CD4-positive, alpha-beta T cell treated with Interleukin-4 for 4 hours (primary cell): ENCODE results near the gene CTNNA2.

Experiments used
- DNase-seq: peaks from one replicate; pipeline ENCODE4 v3.0.0-alpha.2; 2020

Gene CTNNA2

DNA sequence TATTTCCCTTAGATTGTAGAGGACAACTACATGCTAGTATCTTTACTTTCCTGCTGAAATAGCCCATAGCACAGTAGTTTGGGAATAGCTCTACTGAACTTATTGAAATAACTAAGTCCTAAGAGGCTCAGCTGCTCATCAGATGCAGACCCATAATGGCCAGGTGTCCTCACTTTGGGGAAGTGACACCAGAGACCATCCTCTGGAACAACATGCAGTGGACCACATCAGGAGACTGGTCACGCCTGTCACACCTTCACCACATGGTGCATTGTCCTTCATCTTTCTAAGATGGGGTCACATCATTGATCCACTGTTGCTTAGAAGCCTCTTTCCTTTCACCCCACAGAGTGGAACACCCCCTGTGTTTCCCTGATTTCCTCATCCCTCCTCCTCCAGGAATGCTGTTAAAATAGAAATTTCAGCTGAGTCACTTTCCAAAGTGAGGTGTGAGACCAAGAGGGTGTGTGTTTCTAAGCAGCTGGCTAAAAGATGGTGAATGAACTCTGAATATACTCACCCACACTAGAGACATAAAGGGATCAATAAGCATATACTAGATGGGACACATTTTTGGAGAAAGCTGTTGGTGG lies 1006.9 kb downstream of the CTNNA2 start:
- DNase-seq = no peak

DNA sequence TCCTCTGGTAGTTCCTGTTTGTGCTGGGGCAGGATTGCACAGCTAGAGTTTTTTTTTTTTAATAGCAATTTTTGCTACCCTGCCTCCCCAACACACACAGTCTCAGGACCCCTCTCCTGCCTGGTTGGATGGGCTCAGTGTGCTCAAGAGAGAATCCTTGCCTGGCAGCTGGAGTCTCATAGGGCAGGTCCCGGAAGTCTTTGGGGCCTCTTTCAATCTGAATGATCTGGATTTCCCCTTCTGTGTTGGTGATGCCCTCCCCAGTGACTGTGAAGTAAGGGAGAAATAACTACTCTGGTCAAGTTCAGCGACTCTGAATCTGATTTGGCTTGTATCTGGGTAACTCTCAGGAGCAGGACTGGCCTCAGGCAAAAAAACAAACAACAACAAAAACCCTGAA lies 1012.3 kb downstream of the CTNNA2 start:
- DNase-seq = no peak

DNA sequence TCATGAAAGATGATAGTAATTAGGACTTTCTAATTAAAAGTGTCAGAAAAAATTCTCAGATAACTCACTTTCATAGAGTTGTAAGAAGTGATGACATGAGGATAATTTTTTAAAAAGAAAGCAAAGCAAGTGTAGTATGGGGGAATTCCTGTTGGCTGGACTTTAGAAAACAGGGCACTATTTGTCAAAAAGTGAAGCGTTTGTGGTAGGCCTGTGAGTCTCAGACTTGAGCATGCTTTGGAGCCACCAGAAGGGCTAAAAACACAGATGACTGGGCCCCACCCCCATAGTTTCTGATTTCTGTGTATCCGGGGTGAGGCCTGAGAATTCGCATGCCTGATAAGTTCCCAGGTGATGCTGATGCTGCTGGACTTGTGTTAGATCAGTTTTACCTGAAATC lies 1014.3 kb downstream of the CTNNA2 start:
- DNase-seq = no peak

DNA sequence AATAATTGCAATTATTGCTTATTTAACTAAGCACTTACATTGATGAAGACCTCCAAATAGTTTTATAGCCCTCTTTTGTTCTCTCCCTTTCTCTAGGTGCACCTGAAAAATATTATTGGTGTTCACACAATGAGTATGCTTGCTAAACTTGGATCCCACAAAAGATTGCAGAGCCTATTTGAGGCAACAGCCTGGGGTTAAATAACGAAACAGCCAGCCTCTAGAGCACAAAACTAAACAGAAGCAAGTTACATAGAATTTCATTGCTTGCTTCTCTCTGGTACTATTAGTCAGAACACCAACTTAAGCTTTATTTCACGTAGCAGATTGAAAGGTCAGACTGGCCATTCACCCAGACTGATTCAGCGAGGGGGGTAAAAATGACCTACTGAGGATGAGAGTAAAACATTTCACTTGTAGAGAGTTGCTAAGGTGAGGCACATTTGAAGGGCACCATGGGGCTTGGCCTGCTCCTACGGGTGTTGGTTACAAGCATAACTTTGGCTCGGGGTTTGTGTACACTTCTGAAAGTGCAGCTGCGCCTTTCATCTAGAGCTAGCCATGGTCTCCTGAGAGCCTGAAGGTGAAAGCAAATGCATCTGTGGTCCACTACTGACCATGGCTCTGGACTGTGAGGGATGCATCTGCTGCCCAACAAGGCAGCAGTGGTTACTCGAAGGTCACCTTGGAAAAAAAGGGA lies 1016.8 kb downstream of the CTNNA2 start:
- no peak for DNase-seq

DNA sequence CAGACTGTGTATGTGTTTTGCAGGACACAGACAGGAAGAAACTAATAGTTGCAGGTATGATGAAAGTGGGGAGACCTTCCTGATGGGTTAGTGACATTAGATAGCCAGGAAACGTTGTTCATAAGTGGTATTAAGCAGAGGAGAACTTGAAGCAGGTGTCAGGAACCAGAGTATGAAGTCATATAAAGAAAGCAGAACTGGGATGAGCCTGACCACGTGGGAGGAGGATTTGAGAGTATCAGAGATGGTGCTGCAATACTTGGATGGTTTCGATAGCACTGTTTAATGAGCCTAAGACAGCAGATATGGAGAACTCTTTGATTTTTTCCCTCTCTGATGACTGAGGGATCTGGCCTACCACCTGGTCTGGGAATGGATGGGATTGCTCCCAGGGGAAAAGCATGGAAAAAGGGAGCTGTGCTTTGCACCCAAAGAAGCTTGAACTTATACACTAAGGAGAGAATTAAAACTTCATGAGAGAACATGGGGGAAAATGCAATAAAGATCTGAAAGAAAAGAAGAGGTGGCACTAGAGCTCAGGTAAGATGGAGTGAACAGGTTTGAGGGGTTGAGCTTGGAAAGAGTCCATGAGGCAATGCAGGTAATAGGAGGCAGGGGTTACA lies 1017.7 kb downstream of the CTNNA2 start:
- DNase-seq = no peak

DNA sequence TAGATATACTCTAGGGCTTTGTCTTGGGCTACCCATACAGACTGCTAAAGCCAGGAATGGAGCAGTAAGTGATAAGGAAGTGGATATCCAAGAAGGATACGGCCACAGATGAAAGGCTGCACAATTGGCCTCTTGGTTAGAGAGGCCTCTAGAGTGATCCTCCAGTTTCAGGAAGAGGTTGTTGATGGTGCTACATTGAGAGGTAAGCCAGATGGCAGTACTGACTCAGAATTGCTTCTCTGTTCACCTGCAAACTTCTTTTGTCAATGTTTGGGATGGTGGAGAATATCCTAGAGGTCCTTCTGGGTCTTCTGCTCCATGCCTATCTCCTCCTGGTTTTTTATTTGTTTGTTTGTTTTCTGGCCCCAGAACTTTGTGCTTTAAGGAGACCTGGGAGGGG lies 1018.5 kb downstream of the CTNNA2 start:
- DNase-seq = no peak

DNA sequence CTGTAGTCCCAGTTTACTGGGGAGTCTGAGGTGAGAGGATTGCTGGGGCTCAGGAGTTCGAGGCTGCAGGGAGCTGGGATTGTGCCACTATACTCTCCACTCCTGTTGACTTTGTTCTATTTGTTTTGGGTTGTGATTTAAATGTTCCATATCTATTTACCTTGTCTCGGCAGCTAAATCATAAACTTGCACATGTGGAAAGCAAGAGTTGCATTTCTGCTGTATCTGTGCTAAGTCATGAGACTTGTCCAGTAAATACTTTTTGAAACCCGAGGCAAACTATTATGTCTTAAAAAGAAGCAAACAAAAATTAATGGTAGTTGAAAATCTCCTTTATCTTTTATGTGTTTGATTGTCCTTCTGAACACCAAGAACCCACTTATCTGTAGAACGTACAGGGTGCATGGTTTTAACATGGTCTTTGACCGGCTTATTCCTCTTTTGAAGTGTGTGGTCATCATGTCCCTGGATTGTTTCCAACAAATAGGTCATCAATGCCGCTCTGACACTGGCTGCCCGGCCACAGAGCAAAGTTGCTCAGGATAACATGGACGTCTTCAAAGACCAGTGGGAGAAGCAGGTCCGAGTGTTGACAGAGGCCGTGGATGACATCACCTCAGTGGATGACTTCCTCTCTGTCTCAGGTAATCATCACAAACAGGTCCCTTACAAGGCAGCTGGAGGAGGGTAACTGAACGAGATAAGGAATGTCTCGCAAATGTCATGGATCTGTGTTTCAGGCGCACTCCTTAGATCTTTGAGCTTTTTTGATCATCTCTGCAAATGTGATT lies 1032.8 kb downstream of the CTNNA2 start:
- no peak for DNase-seq

DNA sequence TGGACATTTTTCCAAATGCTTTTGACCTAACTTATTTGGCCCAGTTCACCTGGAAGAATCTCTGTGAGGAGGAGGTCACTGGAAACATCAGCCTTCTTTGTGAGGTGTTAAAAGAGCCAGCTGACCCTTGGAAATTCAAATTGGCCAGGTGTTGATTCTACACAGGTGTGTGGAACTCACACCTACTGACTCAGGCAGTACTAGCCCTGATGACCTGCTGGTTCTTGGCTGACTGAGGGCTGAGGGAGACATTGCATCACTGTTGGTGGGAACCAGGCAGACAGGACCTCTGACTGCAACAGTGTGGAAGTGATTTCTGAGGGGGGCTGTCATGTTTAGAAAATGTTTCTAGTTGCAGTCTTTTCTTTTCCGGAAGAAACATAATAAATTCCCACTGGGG lies 1033.9 kb downstream of the CTNNA2 start:
- DNase-seq = no peak

DNA sequence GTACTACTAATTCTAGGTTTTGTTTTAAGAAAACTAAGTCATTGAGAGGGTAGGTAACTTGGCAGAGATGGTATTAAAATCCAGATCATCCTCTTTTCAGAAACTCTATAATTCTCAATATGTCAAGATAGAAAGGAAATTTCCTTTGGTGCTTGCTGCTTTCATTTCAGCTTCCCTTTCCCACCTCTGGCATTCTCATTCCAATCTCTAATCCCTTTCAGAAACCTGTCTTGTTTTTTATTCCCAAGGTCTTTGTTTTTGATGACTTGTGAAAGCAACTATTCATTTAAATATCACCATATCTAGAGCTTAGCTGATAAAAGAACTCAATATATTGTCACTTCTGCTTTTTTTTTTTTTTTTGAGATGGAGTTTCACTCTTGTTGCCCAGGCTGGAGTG lies 1034.5 kb downstream of the CTNNA2 start:
- no peak for DNase-seq

DNA sequence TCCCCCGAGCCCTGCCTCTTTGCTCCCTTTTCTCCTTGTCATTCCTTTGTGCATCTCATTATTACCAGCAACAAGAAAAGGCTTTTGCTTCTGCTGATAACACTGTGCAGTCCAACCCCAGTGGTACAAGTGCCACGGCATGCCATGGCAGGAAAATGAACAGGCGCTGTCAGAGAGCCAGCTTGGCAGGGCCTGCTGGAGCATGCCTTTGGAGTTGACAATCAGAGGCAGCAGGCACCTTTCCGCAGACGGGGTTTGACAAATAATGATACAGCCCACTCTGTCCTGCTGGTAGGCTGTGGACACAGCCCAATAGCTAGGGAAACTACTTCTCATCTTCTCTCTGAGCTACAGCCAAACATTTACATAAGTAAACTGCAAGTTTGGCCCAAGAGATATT lies 1035.6 kb downstream of the CTNNA2 start:
- no peak for DNase-seq

DNA sequence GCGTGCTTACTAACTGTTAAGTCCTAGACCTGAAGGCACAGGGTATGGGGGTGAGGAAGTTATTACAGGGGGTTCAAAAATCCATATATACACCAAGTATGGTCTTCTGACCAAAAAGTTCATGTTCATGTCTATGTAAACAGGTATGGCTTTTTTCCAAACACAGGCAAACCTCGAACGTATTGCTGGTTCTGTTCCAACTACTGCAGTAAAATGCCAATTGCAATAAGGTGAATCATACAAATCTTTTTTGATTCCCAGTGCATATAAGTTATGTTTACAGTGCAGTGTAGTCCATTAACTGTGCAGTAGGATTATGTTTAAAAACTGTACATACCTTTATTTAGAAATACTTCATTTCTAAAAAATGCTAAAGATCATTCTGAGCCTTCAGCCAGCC lies 1037.0 kb downstream of the CTNNA2 start:
- no peak for DNase-seq

DNA sequence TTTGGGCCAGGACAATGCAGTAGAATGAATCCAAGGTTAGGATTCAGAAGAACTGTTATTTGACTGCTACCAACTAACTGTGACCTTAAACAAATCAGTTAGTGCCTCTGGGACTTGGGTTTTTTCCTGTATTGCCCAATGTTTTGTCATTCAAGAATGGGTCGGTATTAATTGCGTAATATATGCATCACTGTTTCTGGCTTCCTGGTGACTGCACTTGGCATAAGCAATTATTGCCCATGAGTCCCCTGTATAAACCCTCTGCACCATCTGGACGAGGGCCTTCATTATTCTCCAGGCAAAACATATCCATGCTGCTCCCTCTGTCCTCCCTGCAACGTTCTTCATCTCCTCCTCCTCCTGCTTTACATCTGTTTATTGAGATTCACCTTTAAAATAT lies 1047.5 kb downstream of the CTNNA2 start:
- no peak for DNase-seq

DNA sequence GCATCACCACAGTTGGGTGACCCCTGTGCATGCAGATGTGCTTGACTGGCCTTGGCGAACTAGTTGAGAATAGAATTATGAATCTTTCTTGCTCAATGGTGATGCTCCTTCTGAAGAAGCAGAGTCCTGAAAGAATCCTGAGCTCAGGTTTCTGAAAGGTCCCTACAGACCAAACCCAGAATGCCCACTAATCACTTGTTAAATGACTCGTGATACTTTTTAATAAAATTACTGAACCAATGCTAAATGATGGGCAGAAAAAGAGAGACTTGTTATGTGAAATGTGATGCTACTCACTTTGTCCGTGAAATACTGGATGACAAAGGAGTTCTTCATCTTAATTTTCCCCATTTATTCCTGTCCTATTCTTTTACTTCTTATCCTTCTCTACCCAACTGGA lies 1055.2 kb downstream of the CTNNA2 start:
- DNase-seq = no peak

DNA sequence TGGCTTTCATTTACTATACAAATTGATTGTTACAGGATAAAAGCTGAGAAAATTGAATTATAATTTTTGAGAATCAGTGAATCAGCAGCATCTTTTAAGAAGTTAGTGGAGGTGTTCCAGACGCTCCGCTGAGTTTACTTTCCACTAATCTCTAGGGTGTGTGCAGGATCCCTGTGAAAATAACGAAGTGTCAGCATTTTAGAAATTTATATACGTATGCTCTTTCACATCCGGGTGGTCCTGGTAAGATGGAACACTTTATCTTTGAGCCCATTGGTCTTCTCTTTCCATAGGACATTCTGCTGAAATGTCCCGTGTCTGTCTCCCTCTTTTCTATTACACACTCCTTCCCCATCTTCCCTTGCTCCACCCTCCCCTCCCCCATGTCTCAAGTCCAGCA lies 1060.3 kb downstream of the CTNNA2 start:
- no peak for DNase-seq

DNA sequence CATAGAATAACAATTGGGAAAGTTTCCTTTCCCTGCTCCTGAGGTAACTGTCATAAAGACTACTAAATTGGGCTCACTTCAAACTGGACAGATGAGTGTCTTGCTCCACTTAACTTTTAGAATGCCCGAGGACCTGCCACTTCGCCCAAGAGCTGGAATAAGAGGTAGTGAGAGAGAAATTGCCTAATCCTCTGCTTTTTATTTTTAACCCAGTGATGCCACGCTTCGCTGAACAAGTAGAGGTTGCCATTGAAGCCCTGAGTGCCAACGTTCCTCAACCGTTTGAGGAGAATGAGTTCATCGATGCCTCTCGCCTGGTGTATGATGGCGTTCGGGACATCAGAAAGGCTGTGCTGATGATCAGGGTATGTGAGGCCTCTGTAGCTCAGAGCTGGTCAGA lies 1061.1 kb downstream of the CTNNA2 start:
- no peak for DNase-seq

DNA sequence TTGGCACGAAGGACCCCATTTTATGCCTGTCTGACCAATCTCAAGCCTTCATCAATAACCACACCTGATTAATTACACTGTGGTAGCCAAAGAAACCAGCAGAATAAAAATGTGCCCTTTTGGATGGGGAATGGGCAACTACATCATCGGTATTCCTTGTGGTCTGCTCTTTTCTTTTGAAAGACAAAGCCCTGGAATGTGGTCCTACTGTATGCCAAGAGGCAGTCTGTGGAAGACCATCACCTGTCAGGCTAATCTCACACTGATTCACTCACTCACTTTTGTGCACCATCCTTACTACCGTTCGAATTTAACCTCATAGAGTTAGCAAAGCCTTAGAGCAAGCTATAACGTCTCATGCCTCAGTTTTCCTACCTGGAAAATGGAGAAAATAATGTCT lies 1066.9 kb downstream of the CTNNA2 start:
- no peak for DNase-seq

DNA sequence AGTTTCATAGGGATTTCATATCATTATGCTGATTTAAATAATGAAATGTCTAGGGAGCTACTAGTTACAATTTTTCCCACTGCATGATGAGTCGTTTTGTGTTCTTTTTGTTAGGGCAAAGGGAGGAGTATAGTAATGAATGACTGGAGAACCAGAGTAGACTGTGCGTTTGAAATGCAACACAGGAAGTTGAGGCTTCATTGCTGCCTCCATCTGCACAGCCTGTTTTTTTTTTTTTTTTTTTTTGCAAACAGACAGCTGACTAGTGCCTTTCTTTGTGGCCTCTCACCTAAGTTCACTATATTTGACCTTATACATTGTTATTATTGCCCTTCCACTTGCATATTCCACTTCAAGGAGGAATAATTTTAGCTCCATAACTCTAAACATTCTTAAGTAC lies 1078.4 kb downstream of the CTNNA2 start:
- no peak for DNase-seq

DNA sequence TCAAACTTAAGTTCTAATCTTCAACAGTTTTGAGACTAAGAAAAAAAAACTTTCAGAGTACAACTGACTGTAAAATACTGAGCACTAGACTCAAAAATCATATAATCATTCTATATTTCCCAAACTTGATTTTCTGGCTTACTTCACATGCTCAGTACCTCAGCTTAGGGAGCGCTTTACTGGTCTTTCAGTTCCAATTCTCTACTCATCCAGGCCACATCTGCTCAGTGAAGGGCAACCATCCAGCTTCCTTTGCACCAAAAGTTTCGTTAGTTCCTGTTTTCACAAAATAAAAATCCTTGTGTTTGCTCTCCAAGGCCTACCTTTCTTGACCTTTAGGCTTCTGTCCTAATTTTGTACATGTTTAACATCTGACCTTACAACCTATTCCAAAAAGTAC lies 1079.3 kb downstream of the CTNNA2 start:
- no peak for DNase-seq

DNA sequence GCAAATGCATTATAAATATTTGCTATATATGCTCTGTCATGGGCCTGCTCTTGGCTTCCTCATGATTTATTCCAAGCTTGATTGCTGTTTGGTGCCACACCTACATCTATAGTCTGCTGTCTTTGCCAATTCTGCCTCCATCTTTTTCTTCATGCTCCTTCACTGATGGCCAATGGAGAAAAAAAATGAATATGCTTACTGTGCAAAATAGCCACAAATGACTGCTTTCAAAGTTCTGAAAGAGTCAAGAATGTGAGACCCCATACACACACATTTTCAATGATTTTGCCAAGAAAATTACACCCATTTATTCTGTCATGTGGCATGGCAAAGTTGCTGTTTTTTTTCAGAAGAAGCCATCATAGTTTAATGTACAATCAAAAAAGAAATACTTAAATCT lies 1097.3 kb downstream of the CTNNA2 start:
- DNase-seq = no peak

DNA sequence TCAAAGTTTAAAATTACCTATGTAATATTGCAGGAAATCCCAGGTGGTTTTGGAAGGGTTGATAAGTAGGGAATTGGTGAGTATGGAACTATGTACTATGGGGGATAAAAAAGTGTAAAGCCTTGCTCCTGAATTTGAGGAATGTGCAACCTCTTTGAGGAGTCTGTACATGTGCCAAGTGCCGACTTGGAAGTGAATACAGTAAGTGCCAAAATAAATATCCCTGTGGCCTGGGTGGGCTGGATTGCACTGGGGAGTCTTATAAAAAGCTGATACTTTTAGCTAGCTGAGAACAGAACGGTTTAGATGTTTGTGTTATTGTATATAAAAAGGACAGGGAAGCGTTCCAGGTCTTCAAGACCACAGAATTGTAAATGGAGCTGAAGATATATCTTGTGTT lies 1108.8 kb downstream of the CTNNA2 start:
- no peak for DNase-seq

DNA sequence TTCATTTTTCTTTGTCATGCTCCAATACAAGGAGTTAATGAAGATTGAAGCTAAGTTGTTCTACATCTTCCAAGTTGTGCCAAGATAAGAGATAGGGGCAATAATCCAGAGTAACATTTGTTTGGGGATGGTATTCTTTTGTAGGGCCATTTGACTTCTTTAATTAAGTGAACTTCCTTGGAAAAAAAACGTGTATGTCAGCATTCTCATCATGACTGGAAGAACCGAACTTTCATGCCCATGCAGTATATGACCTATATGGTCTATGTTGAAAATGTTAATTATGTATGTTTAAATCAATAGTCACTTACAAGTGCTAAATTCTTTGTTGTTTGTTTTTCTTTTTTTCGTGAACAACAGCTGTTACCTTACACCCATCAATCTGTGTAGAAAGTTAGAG lies 1111.2 kb downstream of the CTNNA2 start:
- DNase-seq = no peak

DNA sequence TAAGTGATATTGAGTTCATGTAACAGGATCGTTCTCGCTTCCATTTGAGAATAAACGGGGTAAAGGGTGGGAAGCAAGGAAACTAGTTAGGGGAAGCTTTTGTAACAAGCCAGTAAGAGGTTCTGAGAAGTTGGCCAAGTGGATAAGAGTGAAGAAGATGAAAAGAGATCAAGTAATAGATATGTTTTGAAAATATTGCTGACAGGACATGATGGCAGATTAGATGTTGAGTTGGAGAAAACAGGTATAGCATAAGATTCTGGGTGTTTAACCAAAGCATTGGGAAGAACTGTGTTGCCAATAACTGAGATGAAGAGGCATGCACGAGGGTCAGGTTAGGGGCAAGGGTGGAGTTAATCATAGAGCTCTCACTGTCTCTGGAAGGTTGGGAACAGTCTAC lies 1121.7 kb downstream of the CTNNA2 start:
- no peak for DNase-seq

DNA sequence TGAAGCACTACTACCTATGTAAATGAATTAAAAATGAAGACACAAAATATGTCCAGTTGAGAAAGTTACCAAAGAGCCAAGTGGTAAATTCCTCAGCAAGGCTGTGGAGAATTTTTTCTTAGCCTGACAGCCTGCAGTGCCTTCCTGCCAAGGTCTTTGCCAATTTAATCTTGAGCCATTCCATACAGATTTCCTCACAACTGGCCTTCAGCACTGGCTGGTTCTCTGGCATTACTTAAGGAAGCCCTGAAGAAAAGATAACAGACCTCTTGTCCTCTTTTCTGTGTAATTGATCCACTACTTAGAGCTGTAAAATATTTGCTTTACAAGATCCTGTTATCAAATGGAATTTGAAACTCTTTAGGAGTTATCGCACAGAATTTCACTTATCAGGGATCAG lies 1125.9 kb downstream of the CTNNA2 start:
- no peak for DNase-seq

DNA sequence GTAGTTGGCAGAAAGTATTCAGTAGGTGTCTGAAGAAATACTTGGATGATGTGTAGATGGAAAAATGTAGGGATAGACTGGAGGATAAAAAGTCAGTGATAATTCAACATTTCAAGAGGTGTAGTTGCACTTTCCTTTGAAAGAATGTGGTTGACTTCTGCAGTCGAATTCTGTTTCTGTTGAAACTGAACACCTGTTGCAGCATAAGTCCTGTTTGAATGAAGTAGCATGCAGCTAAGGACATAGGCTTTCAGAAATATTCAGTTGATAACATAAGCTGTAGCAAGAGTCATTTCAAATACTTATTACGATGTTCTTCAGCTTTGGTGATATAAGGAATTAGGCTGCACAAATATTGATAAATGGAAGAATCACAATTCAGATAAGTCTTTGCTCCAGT lies 1129.6 kb downstream of the CTNNA2 start:
- DNase-seq = no peak
